H1 (cell line): ENCODE measurements around the gene SERPINA10. TPM values are rescaled to one million over a fixed set of nuclear protein-coding genes. Genes with fewer than 3 reads are reported as not detected.

Experiments
- CTCF ChIA-PET: fragments of 300-600 bp; sonication (Branson Sonifier 250); formaldehyde crosslinking; loops from one replicate; lab custom pipeline; 2021; ENCODE audit not compliant: partially characterized antibody; lab: Charles Lee
- POLR2A ChIA-PET: fragments of 300-600 bp; sonication (Branson Sonifier 250); formaldehyde crosslinking; loops from one replicate; lab custom pipeline; 2021; ENCODE audit warnings: inconsistent platforms; ENCODE audit not compliant: partially characterized antibody; lab: Charles Lee
- DNase-seq, 2 experiments: peaks; one replicate each; pipeline versions ENCODE4 v3.0.0 to v3.0.0-alpha.2; 2010 to 2022; ENCODE audit warnings: low spot score in 2 of 2, low read depth in 1 of 2, mixed read lengths in 1 of 2
- FAIRE-seq: peaks from 2 replicates; lab custom pipeline; 2011; peaks lifted over from hg19 to GRCh38; lab: Jason Lieb, UNC
- H2AFZ ChIP-seq: 2 replicates; pipeline ENCODE4 v1.8.1; 2012; ENCODE audit warnings: low read length, inconsistent platforms
- H2AK5ac ChIP-seq: 2 replicates; pipeline ENCODE4 v1.6.1; 2013; ENCODE audit warnings: low read depth, low read length
- H2BK120ac ChIP-seq: replicated peaks from 2 replicates; pipeline ENCODE3; 2013; ENCODE audit warnings: low read depth, low read length, inconsistent platforms
- H2BK12ac ChIP-seq: 2 replicates; pipeline ENCODE4 v1.6.1; 2013; ENCODE audit warnings: low read depth, low read length
- H2BK15ac ChIP-seq: 2 replicates; pipeline ENCODE4 v1.6.1; 2013; ENCODE audit warnings: low read length
- H2BK20ac ChIP-seq: 2 replicates; pipeline ENCODE4 v1.6.1; 2013; ENCODE audit warnings: low read length
- H2BK5ac ChIP-seq: 2 replicates; pipeline ENCODE4 v1.6.1; 2013; ENCODE audit warnings: low read depth, low read length
- H3K14ac ChIP-seq: 2 replicates; pipeline ENCODE4 v1.6.1; 2013; ENCODE audit warnings: inconsistent platforms; ENCODE audit not compliant: insufficient read length
- H3K18ac ChIP-seq: 2 replicates; pipeline ENCODE4 v1.6.1; 2013; ENCODE audit warnings: low read length; ENCODE audit errors: extremely low read depth
- H3K23ac ChIP-seq: 2 replicates; pipeline ENCODE4 v1.6.1; 2013; ENCODE audit warnings: inconsistent platforms; ENCODE audit not compliant: insufficient read length
- H3K23me2 ChIP-seq: 2 replicates; pipeline ENCODE4 v1.6.1; 2013; ENCODE audit warnings: low read depth, low read length
- H3K27ac ChIP-seq: 2 replicates; pipeline ENCODE4 v1.6.1; 2011; ENCODE audit warnings: low read depth, low read length, inconsistent platforms
- H3K27me3 ChIP-seq, 4 experiments: replicated peaks in 1 of 4; 1 replicate in 1 of 4; 2 replicates in 3 of 4; pipeline versions ENCODE4 v1.6.1 to v1.8.1; 2011 to 2013; ENCODE audit warnings: low read length in 3 of 4, mild to moderate bottlenecking in 3 of 4, inconsistent platforms in 2 of 4, mixed read lengths in 2 of 4, moderate library complexity in 1 of 4; ENCODE audit not compliant: control insufficient read depth in 3 of 4, insufficient read depth in 3 of 4; ENCODE audit errors: extremely low read depth in 1 of 4
- H3K36me3 ChIP-seq, 4 experiments: 2 replicates each; pipeline versions ENCODE4 v1.6.1 to v1.8.1; 2011 to 2013; ENCODE audit warnings: mild to moderate bottlenecking in 4 of 4, low read length in 3 of 4, moderate library complexity in 2 of 4, control low read depth in 1 of 4, inconsistent platforms in 1 of 4; ENCODE audit not compliant: insufficient read depth in 4 of 4, control insufficient read depth in 2 of 4
- H3K4ac ChIP-seq: replicated peaks from 2 replicates; pipeline ENCODE3; 2013; ENCODE audit warnings: low read length, low read depth, mixed read lengths, inconsistent platforms; ENCODE audit not compliant: insufficient read length
- H3K4me1 ChIP-seq, 4 experiments: replicated peaks in 1 of 4; 1 replicate in 1 of 4; 2 replicates in 3 of 4; pipeline versions ENCODE4 v1.6.1 to v1.8.1; 2011 to 2013; ENCODE audit warnings: low read length in 3 of 4, inconsistent platforms in 2 of 4, mixed read lengths in 1 of 4; ENCODE audit not compliant: insufficient read depth in 4 of 4, control insufficient read depth in 3 of 4
- H3K4me2 ChIP-seq, 2 experiments: 2 replicates each; pipeline versions ENCODE4 v1.6.1 to v1.8.1; 2011 to 2013; ENCODE audit warnings: low read depth in 2 of 2, low read length in 2 of 2, control low read depth in 1 of 2, inconsistent platforms in 1 of 2, mild to moderate bottlenecking in 1 of 2; ENCODE audit not compliant: insufficient read depth in 1 of 2
- H3K4me3 ChIP-seq, 4 experiments: fragments of 200-600, 300-600 bp in 1 of 4; sonication (generic), shearing (Covaris generic), sonication (Bioruptor Twin) in 1 of 4; 2 replicates each; pipeline versions ENCODE4 v1.5.1 to v1.8.1; 2011 to 2016; ENCODE audit warnings: low read length in 4 of 4, low read depth in 3 of 4, control low read depth in 2 of 4, inconsistent platforms in 2 of 4, mild to moderate bottlenecking in 2 of 4, mixed read lengths in 1 of 4, moderate library complexity in 1 of 4; ENCODE audit not compliant: insufficient read depth in 2 of 4; ENCODE audit errors: extremely low read depth in 1 of 4
- H3K56ac ChIP-seq: replicated peaks from 2 replicates; pipeline ENCODE3; 2013; ENCODE audit warnings: low read depth, mild to moderate bottlenecking, mixed read lengths, low read length, inconsistent platforms; ENCODE audit not compliant: insufficient read length
- H3K79me1 ChIP-seq: 2 replicates; pipeline ENCODE4 v1.6.1; 2013; ENCODE audit warnings: low read depth, low read length, control low read depth
- H3K79me2 ChIP-seq, 2 experiments: 2 replicates each; pipeline versions ENCODE4 v1.6.1 to v1.8.1; 2012 to 2013; ENCODE audit warnings: low read length in 2 of 2, mild to moderate bottlenecking in 2 of 2, inconsistent platforms in 1 of 2; ENCODE audit not compliant: insufficient read depth in 2 of 2, control insufficient read depth in 1 of 2
- H3K9ac ChIP-seq, 4 experiments: replicated peaks in 1 of 4; 1 replicate in 1 of 4; 2 replicates in 3 of 4; pipeline versions ENCODE4 v1.6.1 to v1.8.1; 2011 to 2013; ENCODE audit warnings: low read depth in 3 of 4, low read length in 3 of 4, control low read depth in 2 of 4, mild to moderate bottlenecking in 2 of 4, moderate library complexity in 2 of 4, inconsistent platforms in 1 of 4; ENCODE audit errors: extremely low read depth in 1 of 4
- H3K9me3 ChIP-seq, 2 experiments: 2 replicates each; pipeline versions ENCODE4 v1.6.1 to v1.8.1; 2012 to 2013; ENCODE audit warnings: mild to moderate bottlenecking in 2 of 2, moderate library complexity in 2 of 2, control low read depth in 1 of 2, inconsistent platforms in 1 of 2, low read depth in 1 of 2, low read length in 1 of 2, mixed read lengths in 1 of 2; ENCODE audit not compliant: insufficient read depth in 2 of 2
- H4K20me1 ChIP-seq, 2 experiments: replicated peaks in 1 of 2; 2 replicates each; pipeline versions ENCODE3 to v1.8.1; 2011 to 2013; ENCODE audit warnings: inconsistent platforms in 2 of 2, low read length in 2 of 2, mild to moderate bottlenecking in 1 of 2; ENCODE audit not compliant: insufficient read depth in 2 of 2, control insufficient read depth in 1 of 2
- H4K5ac ChIP-seq: 2 replicates; pipeline ENCODE4 v1.6.1; 2013; ENCODE audit warnings: low read length, low read depth, mixed read lengths, inconsistent platforms; ENCODE audit not compliant: insufficient read length
- H4K8ac ChIP-seq: 2 replicates; pipeline ENCODE4 v1.8.0; 2013; ENCODE audit warnings: mild to moderate bottlenecking, moderate library complexity, low read length, inconsistent platforms; ENCODE audit not compliant: insufficient read depth; ENCODE audit errors: extremely low read depth
- H4K91ac ChIP-seq: replicated peaks from 2 replicates; pipeline ENCODE3; 2013; ENCODE audit warnings: low read length, mixed read lengths, inconsistent platforms; ENCODE audit not compliant: insufficient read length
- ATF3 ChIP-seq: IDR thresholded peaks from 2 replicates; pipeline ENCODE4 v1.6.1; 2011; ENCODE audit warnings: low read depth, mild to moderate bottlenecking, low read length; ENCODE audit not compliant: insufficient read depth
- BACH1 ChIP-seq: IDR thresholded peaks from 2 replicates; pipeline ENCODE4 v1.6.1; 2012; ENCODE audit warnings: low read length, improper control_type of control experiment
- CTCF ChIP-seq, 3 experiments: IDR thresholded peaks; 1 replicate in 2 of 3; 2 replicates in 1 of 3; pipeline versions ENCODE4 v1.5.1 to v1.6.1; 2011; ENCODE audit warnings: low read length in 3 of 3, mild to moderate bottlenecking in 3 of 3, inconsistent platforms in 2 of 3, low read depth in 1 of 3, moderate library complexity in 1 of 3; ENCODE audit not compliant: insufficient read depth in 1 of 3; ENCODE audit errors: control extremely low read depth in 1 of 3
- EGR1 ChIP-seq: IDR thresholded peaks from 2 replicates; pipeline ENCODE4 v1.6.1; 2011; ENCODE audit warnings: low read depth, low read length, borderline replicate concordance
- KDM4A ChIP-seq: IDR thresholded peaks from one replicate; pipeline ENCODE4 v1.7.1; 2012; ENCODE audit warnings: low read depth, mild to moderate bottlenecking, moderate library complexity, low read length, inconsistent platforms; ENCODE audit not compliant: severe bottlenecking
- RAD21 ChIP-seq, 2 experiments: IDR thresholded peaks in 1 of 2; conservative IDR thresholded peaks in 1 of 2; 2 replicates each; pipeline ENCODE4 v1.6.1; 2011; ENCODE audit warnings: low read depth in 2 of 2, low read length in 2 of 2, improper control_type of control experiment in 1 of 2, inconsistent platforms in 1 of 2, mild to moderate bottlenecking in 1 of 2, moderate library complexity in 1 of 2
- SUZ12 ChIP-seq: fragments of 200-600 bp; sonication (generic); IDR thresholded peaks from 2 replicates; pipeline ENCODE4 v1.6.1; 2012; ENCODE audit warnings: mild to moderate bottlenecking, inconsistent platforms, low read length, moderate library complexity, mixed read lengths
- TAF7 ChIP-seq: optimal IDR thresholded peaks from 2 replicates; pipeline ENCODE3; 2011; ENCODE audit warnings: low read depth, mild to moderate bottlenecking, inconsistent platforms, low read length, moderate library complexity, borderline replicate concordance
- TEAD4 ChIP-seq: IDR thresholded peaks from 2 replicates; pipeline ENCODE4 v1.6.1; 2012; ENCODE audit warnings: low read depth, low read length, inconsistent platforms, mixed read lengths
- WGBS, 2 experiments: shearing (Covaris generic) in 1 of 2; methylation state at CpG; one replicate each; pipeline versions ENCODE4 v1.1.6 to v1.1.7; 2013 to 2015; ENCODE audit warnings: low lambda C conversion rate in 2 of 2, mixed read lengths in 2 of 2, inconsistent platforms in 1 of 2, low coverage in 1 of 2, missing lambda C conversion rate in 1 of 2; ENCODE audit not compliant: insufficient replicate concordance in 2 of 2, insufficient coverage in 1 of 2, insufficient read length in 1 of 2; ENCODE audit errors: extremely low coverage in 1 of 2, missing lambda C conversion rate in 1 of 2; 5-methylcytosine and 5-hydroxymethylcytosine counted together
- polyA plus RNA-seq, 7 experiments: library from polyadenylated mRNA; depleted of rRNA in 3 of 7; stranded (reverse) in 5 of 7; unstranded in 2 of 7; fragments of >200 nt in 5 of 7; fragments of 200-250 nt in 2 of 7; gene quantifications; 1 replicate in 5 of 7; 2 replicates in 1 of 7; 4 replicates in 1 of 7; pipeline versions ENCODE4 v1.2.1 to v1.2.3, GENCODE V29; 2011 to 2013; ENCODE audit warnings: missing spikeins in 2 of 7, mixed read lengths in 2 of 7
- total RNA-seq: library from RNA; stranded (reverse); fragmentation: NEBNext Ultra II Directional; extraction: Animal tissue kit (Norgen Biotek cat#: 25700); gene quantifications from 2 replicates; pipeline ENCODE4 v1.2.1, GENCODE V29; 2021

Gene SERPINA10
- total and polyA plus RNA-seq, 2 of the 8 experiments (the other 6 are each of a cell fraction or from before 2014, with no cell fraction given): not detected

GRCh38 chr14:94307410-94307992, 14.4 kb upstream of the SERPINA10 start:
- Histone ChIP-seq H3K4me3 (no peak overlapping the region), H2BK5ac (no peak overlapping the region), H3K23me2 (no peaks in the 10 kb centered on the region), H4K20me1 (no peaks in the 10 kb centered on the region), H3K18ac (no peak overlapping the region), H4K5ac (no peak overlapping the region), H3K27ac (no peak overlapping the region), H2BK120ac (no peak overlapping the region), H3K9me3 (peaks cover 9 to 10% of the 10 kb centered on the region in 2 experiments; a peak in 3 of 4 replicates), H4K91ac (no peak overlapping the region), H3K27me3 (no peaks in the 10 kb centered on the region), H2BK12ac (no peak overlapping the region), H3K4me1 (no peaks in the 10 kb centered on the region), H3K4me2 (no peak overlapping the region), H2AFZ (no peak overlapping the region), H3K56ac (no peak overlapping the region), H3K79me2 (no peaks in the 10 kb centered on the region), H3K23ac (no peak overlapping the region), H3K36me3 (no peaks in the 10 kb centered on the region), H3K79me1 (no peaks in the 10 kb centered on the region), H2AK5ac (no peak overlapping the region), H4K8ac (no peak overlapping the region), H3K14ac (no peak overlapping the region), H3K9ac (no peak overlapping the region), H3K4ac (no peak overlapping the region), H2BK15ac (no peak overlapping the region), H2BK20ac (no peak overlapping the region)
- WGBS, 2 experiments: 83% methylated on average over 5 of the region's 5 CpGs; no CpG with 5 or more reads in 1 of the 2 experiments
- peak in 1 of 2 experiments; percentile 44 for DNase-seq
- POLR2A ChIA-PET: no interaction called here
- peak; percentile 89 for FAIRE-seq
- CTCF ChIA-PET: interaction anchor here (0.6 to 4.3 kb wide), 32 partner anchors 10 to 1044 kb away, joined by 3 to 39 read pairs (median 4); partner anchors contain the start of genes PPP4R4 and SERPINA6
- 0 out of 2 replicates have a peak, but pooled peaks have one; percentile 9 for TF ChIP-seq EGR1
- TF ChIP-seq TEAD4: peak; percentile 73; the same call in 1 of the 2 replicates
- TF ChIP-seq KDM4A: no peak
- no peak for TF ChIP-seq TAF7
- no peak for TF ChIP-seq ATF3
- no peak for TF ChIP-seq SUZ12
- TF ChIP-seq CTCF (IDR thresholded peaks at IDR 0.05; ENCODE audit: control extremely low read depth in 1 of 3, insufficient read depth in 1 of 3, low read depth in 1 of 3, low read length in 3 of 3): peak in 2 of 3 experiments; percentile 60 to 76; a peak in 3 of 4 replicates
- TF ChIP-seq RAD21 (IDR thresholded peaks at IDR 0.05 in 1 of 2, conservative IDR thresholded peaks at IDR 0.05 in 1 of 2; ENCODE audit: low read depth in 2 of 2, low read length in 2 of 2): peak; percentile 83 to 84
- TF ChIP-seq BACH1: no peak
